ENCODE data around the gene ICAM3. TPM values are rescaled to one million over a fixed set of nuclear protein-coding genes. Genes with fewer than 3 reads are reported as not detected.

The ICAM3 gene
- total RNA-seq, 1 donor from 2014 or later = 6.8 TPM

DNA sequence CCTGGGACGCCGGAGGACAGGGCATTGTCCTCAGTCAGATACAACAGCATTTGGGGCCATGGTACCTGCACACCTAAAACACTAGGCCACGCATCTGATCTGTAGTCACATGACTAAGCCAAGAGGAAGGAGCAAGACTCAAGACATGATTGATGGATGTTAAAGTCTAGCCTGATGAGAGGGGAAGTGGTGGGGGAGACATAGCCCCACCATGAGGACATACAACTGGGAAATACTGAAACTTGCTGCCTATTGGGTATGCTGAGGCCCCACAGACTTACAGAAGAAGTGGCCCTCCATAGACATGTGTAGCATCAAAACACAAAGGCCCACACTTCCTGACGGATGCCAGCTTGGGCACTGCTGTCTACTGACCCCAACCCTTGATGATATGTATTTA lies 54.0 kb downstream of the ICAM3 start:
- Histone ChIP-seq H3K27me3 (ENCODE audit: control insufficient read depth, insufficient read depth, low read length) (peaks cover 35% of the 10 kb centered on the region), H3K4me3 (ENCODE audit: low read depth, low read length) (no peak overlapping the region), H3K36me3 (ENCODE audit: control insufficient read depth, insufficient read depth, low read length) (no peaks in the 10 kb centered on the region)
- no peak for DNase-seq (ENCODE audit: low read depth)
- no peak for TF ChIP-seq CTCF (IDR thresholded peaks at IDR 0.05; ENCODE audit: insufficient read depth, low read length, poor library complexity, severe bottlenecking)

DNA sequence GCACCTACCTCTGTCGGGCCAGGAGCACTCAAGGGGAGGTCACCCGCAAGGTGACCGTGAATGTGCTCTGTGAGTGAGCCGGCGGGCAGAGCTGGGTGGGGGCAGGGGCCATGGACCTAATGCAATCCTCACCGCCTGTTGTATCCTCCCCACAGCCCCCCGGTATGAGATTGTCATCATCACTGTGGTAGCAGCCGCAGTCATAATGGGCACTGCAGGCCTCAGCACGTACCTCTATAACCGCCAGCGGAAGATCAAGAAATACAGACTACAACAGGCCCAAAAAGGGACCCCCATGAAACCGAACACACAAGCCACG lies 54.5 kb downstream of the ICAM3 start:
- no peak overlapping the region for H3K4me3 ChIP-seq (ENCODE audit: low read depth, low read length)
- DNase-seq (ENCODE audit: low read depth) = no peak
- no peak for TF ChIP-seq CTCF (IDR thresholded peaks at IDR 0.05; ENCODE audit: insufficient read depth, low read length, poor library complexity, severe bottlenecking)

DNA sequence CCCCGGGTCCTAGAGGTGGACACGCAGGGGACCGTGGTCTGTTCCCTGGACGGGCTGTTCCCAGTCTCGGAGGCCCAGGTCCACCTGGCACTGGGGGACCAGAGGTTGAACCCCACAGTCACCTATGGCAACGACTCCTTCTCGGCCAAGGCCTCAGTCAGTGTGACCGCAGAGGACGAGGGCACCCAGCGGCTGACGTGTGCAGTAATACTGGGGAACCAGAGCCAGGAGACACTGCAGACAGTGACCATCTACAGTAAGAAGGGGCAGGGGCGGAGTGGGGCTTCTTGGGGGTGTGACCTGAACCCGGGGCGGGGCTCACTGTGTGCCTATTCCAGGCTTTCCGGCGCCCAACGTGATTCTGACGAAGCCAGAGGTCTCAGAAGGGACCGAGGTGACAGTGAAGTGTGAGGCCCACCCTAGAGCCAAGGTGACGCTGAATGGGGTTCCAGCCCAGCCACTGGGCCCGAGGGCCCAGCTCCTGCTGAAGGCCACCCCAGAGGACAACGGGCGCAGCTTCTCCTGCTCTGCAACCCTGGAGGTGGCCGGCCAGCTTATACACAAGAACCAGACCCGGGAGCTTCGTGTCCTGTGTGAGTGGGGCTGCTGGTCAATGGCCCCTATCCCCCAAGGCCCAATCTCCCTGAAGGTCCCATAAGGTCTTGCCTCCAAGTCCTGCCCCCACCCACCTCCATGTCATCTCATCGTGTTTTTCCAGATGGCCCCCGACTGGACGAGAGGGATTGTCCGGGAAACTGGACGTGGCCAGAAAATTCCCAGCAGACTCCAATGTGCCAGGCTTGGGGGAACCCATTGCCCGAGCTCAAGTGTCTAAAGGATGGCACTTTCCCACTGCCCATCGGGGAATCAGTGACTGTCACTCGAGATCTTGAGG lies 55.1 kb downstream of the ICAM3 start:
- no peaks in the 10 kb centered on the region for H3K36me3 ChIP-seq (ENCODE audit: control insufficient read depth, insufficient read depth, low read length)
- H3K4me3 ChIP-seq (ENCODE audit: low read depth, low read length) = no peak overlapping the region
- no peak for DNase-seq (ENCODE audit: low read depth)
- no peak for TF ChIP-seq CTCF (IDR thresholded peaks at IDR 0.05; ENCODE audit: insufficient read depth, low read length, poor library complexity, severe bottlenecking)
- peaks cover 24% of the 10 kb centered on the region for H3K27me3 ChIP-seq (ENCODE audit: control insufficient read depth, insufficient read depth, low read length)

More for the DNA sequence above, 54.5 kb downstream of the ICAM3 start:
- Histone ChIP-seq H3K36me3 (ENCODE audit: control insufficient read depth, insufficient read depth, low read length) (no peaks in the 10 kb centered on the region), H3K27me3 (ENCODE audit: control insufficient read depth, insufficient read depth, low read length) (peaks cover 31% of the 10 kb centered on the region)

Other genes with a start within 250 kb of the ICAM3 start
- 0.96 TPM in 1 of 2 replicates, not detected in the other for gene ANGPTL6, start 236.9 kb downstream of the ICAM3 start, total RNA-seq
- 50.0 and 63.4 TPM in 2 replicates for gene PPAN, start 233.3 kb downstream of the ICAM3 start, total RNA-seq
- 6.3 and 9.4 TPM in 2 replicates for gene P2RY11, start 227.9 kb downstream of the ICAM3 start, total RNA-seq
- gene EIF3G, start 219.7 kb downstream of the ICAM3 start, total RNA-seq = 321 and 329 TPM in 2 replicates
- 66.9 and 75.6 TPM in 2 replicates for gene DNMT1, start 144.7 kb downstream of the ICAM3 start, total RNA-seq
- 8.3 and 9.4 TPM in 2 replicates for gene S1PR2, start 108.3 kb downstream of the ICAM3 start, total RNA-seq
- gene MRPL4, start 87.4 kb downstream of the ICAM3 start, total RNA-seq = 96.3 and 98.7 TPM in 2 replicates
- 155 TPM in 2 replicates for gene ICAM1, start 68.5 kb downstream of the ICAM3 start, total RNA-seq
- 0.13 TPM in 1 of 2 replicates, not detected in the other for gene ICAM4, start 52.7 kb downstream of the ICAM3 start, total RNA-seq
- 0.38 and 3.8 TPM in 2 replicates for gene ICAM5, start 49.7 kb downstream of the ICAM3 start, total RNA-seq
- 2.3 and 2.9 TPM in 2 replicates for gene ZGLP1, start 29.8 kb downstream of the ICAM3 start, total RNA-seq
- gene FDX2, start 23.6 kb downstream of the ICAM3 start, total RNA-seq = 43.5 and 73.5 TPM in 2 replicates
- 32.9 and 45.6 TPM in 2 replicates for gene RAVER1, start 6.1 kb downstream of the ICAM3 start, total RNA-seq
- 64.8 and 104 TPM in 2 replicates for gene TYK2, start 40.9 kb upstream of the ICAM3 start, total RNA-seq
- gene CDC37, start 63.9 kb upstream of the ICAM3 start, total RNA-seq = 309 and 327 TPM in 2 replicates
- gene PDE4A, start 80.9 kb upstream of the ICAM3 start, total RNA-seq = 1.7 and 1.8 TPM in 2 replicates
- gene KEAP1, start 163.7 kb upstream of the ICAM3 start, total RNA-seq = 49.2 and 64.1 TPM in 2 replicates
- 0.08 and 0.62 TPM in 2 replicates for gene S1PR5, start 177.8 kb upstream of the ICAM3 start, total RNA-seq
- gene ATG4D, start 204.3 kb upstream of the ICAM3 start, total RNA-seq = 38.5 and 47.1 TPM in 2 replicates
- 18.4 and 19.8 TPM in 2 replicates for gene KRI1, start 226.4 kb upstream of the ICAM3 start, total RNA-seq
- 3.6 and 6.2 TPM in 2 replicates for gene CDKN2D, start 229.4 kb upstream of the ICAM3 start, total RNA-seq
- gene AP1M2, start 247.7 kb upstream of the ICAM3 start, total RNA-seq = 73.7 and 86.8 TPM in 2 replicates

All from kidney epithelial cell (primary cell).